HG03103 (cell line): ENCODE measurements around the gene GPR35.
"Not testable (repeated sequence)": the region's sequence is repeated elsewhere in the genome, so short reads cannot be mapped to it uniquely, and the experiment has no call there.

Source experiments
- ATAC-seq: cut with Tn5 transposase; IDR thresholded peaks from one replicate; pipeline ENCODE4 v1.9.1; 2021; ENCODE audit warnings: low read depth; ENCODE audit not compliant: unreplicated experiment

The GPR35 gene

GRCh38 chr2:240601831-240602160 lies 23.5 kb upstream of the GPR35 start:
- no peak for ATAC-seq

GRCh38 chr2:240602266-240603050 lies 22.8 kb upstream of the GPR35 start:
- no peak for ATAC-seq

GRCh38 chr2:240603081-240603835 lies 22.0 kb upstream of the GPR35 start:
- no peak for ATAC-seq

- ATAC-seq = no peak
Observed at GRCh38 chr2:240603846-240604245, 21.4 kb upstream of the GPR35 start.

GRCh38 chr2:240604291-240604938 lies 20.9 kb upstream of the GPR35 start:
- ATAC-seq = no peak

GRCh38 chr2:240604939-240605716 lies 20.2 kb upstream of the GPR35 start:
- no peak for ATAC-seq

GRCh38 chr2:240605867-240606743 lies 19.2 kb upstream of the GPR35 start:
- no peak for ATAC-seq

- no peak for ATAC-seq
Observed at GRCh38 chr2:240611601-240612210, 13.6 kb upstream of the GPR35 start.

GRCh38 chr2:240613781-240614180 lies 11.5 kb upstream of the GPR35 start:
- ATAC-seq = no peak

- no peak for ATAC-seq
Observed at GRCh38 chr2:240614391-240614790, 10.9 kb upstream of the GPR35 start.

GRCh38 chr2:240615396-240615795 lies 9.9 kb upstream of the GPR35 start:
- no peak for ATAC-seq

- ATAC-seq = no peak
Observed at GRCh38 chr2:240615820-240616547, 9.3 kb upstream of the GPR35 start.

GRCh38 chr2:240616860-240617666 lies 8.2 kb upstream of the GPR35 start:
- ATAC-seq = not testable (repeated sequence)

GRCh38 chr2:240618776-240619175 lies 6.5 kb upstream of the GPR35 start:
- ATAC-seq = no peak

GRCh38 chr2:240619506-240620148 lies 5.7 kb upstream of the GPR35 start:
- no peak for ATAC-seq

- no peak for ATAC-seq
Observed at GRCh38 chr2:240620149-240620731, 5.0 kb upstream of the GPR35 start.

- no peak for ATAC-seq
Observed at GRCh38 chr2:240620859-240621258, 4.4 kb upstream of the GPR35 start.
